H1 (cell line): ENCODE data around the gene CD99. TPM values are rescaled to one million over a fixed set of nuclear protein-coding genes. Genes with fewer than 3 reads are reported as not detected.
A peak's percentile ranks its signal among the peaks of the same experiment; 100 is the strongest.

Source experiments
- ATF3 ChIP-seq: IDR thresholded peaks from 2 replicates; pipeline ENCODE4 v1.6.1; 2011; ENCODE audit warnings: low read depth, mild to moderate bottlenecking, low read length; ENCODE audit not compliant: insufficient read depth
- BACH1 ChIP-seq: IDR thresholded peaks from 2 replicates; pipeline ENCODE4 v1.6.1; 2012; ENCODE audit warnings: low read length, improper control_type of control experiment
- BRCA1 ChIP-seq: IDR thresholded peaks from 2 replicates; pipeline ENCODE4 v1.6.1; 2012; ENCODE audit warnings: low read depth, low read length, improper control_type of control experiment
- EGR1 ChIP-seq: IDR thresholded peaks from 2 replicates; pipeline ENCODE4 v1.6.1; 2011; ENCODE audit warnings: low read depth, low read length, borderline replicate concordance
- EZH2 ChIP-seq: fragments of 200-600 bp; sonication (generic); IDR thresholded peaks from 2 replicates; pipeline ENCODE4 v1.7.1; 2012; ENCODE audit warnings: low read depth, mild to moderate bottlenecking, moderate library complexity, low read length, inconsistent platforms; ENCODE audit not compliant: severe bottlenecking
- GABPA ChIP-seq: IDR thresholded peaks from 2 replicates; pipeline ENCODE4 v1.6.1; 2011; ENCODE audit warnings: mild to moderate bottlenecking, low read length, moderate library complexity, borderline replicate concordance; ENCODE audit not compliant: insufficient read depth
- JUN ChIP-seq: IDR thresholded peaks from 2 replicates; pipeline ENCODE4 v1.6.1; 2011; ENCODE audit warnings: low read depth, mild to moderate bottlenecking, improper control_type of control experiment, low read length
- NANOG ChIP-seq: IDR thresholded peaks from 2 replicates; pipeline ENCODE4 v1.6.1; 2011; ENCODE audit warnings: low read length, low read depth, mild to moderate bottlenecking, inconsistent platforms; ENCODE audit not compliant: insufficient read depth, poor library complexity, severe bottlenecking
- SAP30 ChIP-seq: fragments of 300-600 bp; sonication (generic); IDR thresholded peaks from 2 replicates; pipeline ENCODE4 v1.7.1; 2012; ENCODE audit warnings: low read length, moderate library complexity, mild to moderate bottlenecking, inconsistent platforms; ENCODE audit not compliant: insufficient read depth, insufficient replicate concordance
- SIN3A ChIP-seq, 2 experiments: IDR thresholded peaks in 1 of 2; conservative IDR thresholded peaks in 1 of 2; 2 replicates each; pipeline ENCODE4 v1.6.1; 2011 to 2012; ENCODE audit warnings: low read length in 2 of 2, improper control_type of control experiment in 1 of 2, low read depth in 1 of 2, mild to moderate bottlenecking in 1 of 2
- SIX5 ChIP-seq: IDR thresholded peaks from 2 replicates; pipeline ENCODE4 v1.6.1; 2011; ENCODE audit warnings: mild to moderate bottlenecking, low read depth, low read length
- TAF1 ChIP-seq: IDR thresholded peaks from 2 replicates; pipeline ENCODE4 v1.6.1; 2011; ENCODE audit warnings: mild to moderate bottlenecking, low read depth, low read length
- TCF12 ChIP-seq: IDR thresholded peaks from 2 replicates; pipeline ENCODE4 v1.6.1; 2011; ENCODE audit warnings: low read depth, mild to moderate bottlenecking, low read length
- YY1 ChIP-seq: IDR thresholded peaks from 2 replicates; pipeline ENCODE4 v1.6.1; 2011; ENCODE audit warnings: low read depth, mild to moderate bottlenecking, low read length
- polyA plus RNA-seq, 7 experiments: library from polyadenylated mRNA; depleted of rRNA in 3 of 7; stranded (reverse) in 5 of 7; unstranded in 2 of 7; fragments of >200 nt in 5 of 7; fragments of 200-250 nt in 2 of 7; gene quantifications; 1 replicate in 5 of 7; 2 replicates in 1 of 7; 4 replicates in 1 of 7; pipeline versions ENCODE4 v1.2.1 to v1.2.3, GENCODE V29; 2011 to 2013; ENCODE audit warnings: missing spikeins in 2 of 7, mixed read lengths in 2 of 7
- total RNA-seq: library from RNA; stranded (reverse); fragmentation: NEBNext Ultra II Directional; extraction: Animal tissue kit (Norgen Biotek cat#: 25700); gene quantifications from 2 replicates; pipeline ENCODE4 v1.2.1, GENCODE V29; 2021

Gene CD99
- total and polyA plus RNA-seq, 2 of the 8 experiments (the other 6 are each of a cell fraction or from before 2014, with no cell fraction given), result 30.1 to 47.8 TPM

DNA sequence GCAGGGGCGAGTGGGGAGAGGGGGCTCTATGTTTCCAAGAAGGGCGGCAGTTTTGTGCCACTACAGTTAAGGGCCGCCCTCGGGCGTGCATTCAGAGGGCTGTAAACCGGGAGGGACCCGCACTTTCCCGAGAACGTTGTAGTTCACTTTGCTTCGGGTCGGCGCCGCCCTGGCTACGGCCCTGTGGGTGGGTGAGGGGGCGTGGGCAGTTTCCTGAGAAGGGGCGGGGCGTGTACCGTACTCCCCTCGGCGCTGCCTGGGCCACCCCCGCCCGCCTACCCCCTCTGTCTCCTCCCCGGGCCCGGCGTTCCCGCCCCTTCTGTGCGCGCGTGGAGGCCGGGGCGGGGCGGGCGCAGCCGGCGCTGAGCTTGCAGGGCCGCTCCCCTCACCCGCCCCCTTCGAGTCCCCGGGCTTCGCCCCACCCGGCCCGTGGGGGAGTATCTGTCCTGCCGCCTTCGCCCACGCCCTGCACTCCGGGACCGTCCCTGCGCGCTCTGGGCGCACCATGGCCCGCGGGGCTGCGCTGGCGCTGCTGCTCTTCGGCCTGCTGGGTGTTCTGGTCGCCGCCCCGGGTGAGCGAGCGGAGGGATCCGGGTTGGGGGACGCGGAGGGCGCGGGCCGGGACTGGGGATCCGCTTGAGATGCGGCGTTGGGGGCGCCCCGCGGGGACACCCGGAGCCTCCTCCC, at the start of gene CD99 (continued):
- TF ChIP-seq EZH2 (no peak), TCF12 (no peak), ATF3 (no peak), BACH1 (peak; percentile 30), JUN (no peak), SAP30 (no peak), BRCA1 (no peak), YY1 (no peak), TAF1 (0 out of 2 replicates have a peak, but pooled peaks have one; percentile 22), SIN3A (conservative IDR thresholded peaks at IDR 0.05 in 1 of 2, IDR thresholded peaks at IDR 0.05 in 1 of 2; ENCODE audit: low read depth in 1 of 2, low read length in 2 of 2) (no peak), NANOG (no peak), SIX5 (no peak), EGR1 (no peak), GABPA (no peak)
